Activated CD8-positive, alpha-beta memory T cell treated with anti-CD3 and anti-CD28 coated beads for 1 hour (primary cell): ENCODE measurements around the gene ANO7.
"Not testable (repeated sequence)": the region's sequence is repeated elsewhere in the genome, so short reads cannot be mapped to it uniquely, and the experiment has no call there.

Experiments
- DNase-seq, 2 donors: peaks; one replicate each; pipeline ENCODE4 v3.0.0-alpha.2; 2020; ENCODE audit warnings: low read depth in 1 of 2; ENCODE audit errors: extremely low read depth in 1 of 2

The ANO7 gene

DNA sequence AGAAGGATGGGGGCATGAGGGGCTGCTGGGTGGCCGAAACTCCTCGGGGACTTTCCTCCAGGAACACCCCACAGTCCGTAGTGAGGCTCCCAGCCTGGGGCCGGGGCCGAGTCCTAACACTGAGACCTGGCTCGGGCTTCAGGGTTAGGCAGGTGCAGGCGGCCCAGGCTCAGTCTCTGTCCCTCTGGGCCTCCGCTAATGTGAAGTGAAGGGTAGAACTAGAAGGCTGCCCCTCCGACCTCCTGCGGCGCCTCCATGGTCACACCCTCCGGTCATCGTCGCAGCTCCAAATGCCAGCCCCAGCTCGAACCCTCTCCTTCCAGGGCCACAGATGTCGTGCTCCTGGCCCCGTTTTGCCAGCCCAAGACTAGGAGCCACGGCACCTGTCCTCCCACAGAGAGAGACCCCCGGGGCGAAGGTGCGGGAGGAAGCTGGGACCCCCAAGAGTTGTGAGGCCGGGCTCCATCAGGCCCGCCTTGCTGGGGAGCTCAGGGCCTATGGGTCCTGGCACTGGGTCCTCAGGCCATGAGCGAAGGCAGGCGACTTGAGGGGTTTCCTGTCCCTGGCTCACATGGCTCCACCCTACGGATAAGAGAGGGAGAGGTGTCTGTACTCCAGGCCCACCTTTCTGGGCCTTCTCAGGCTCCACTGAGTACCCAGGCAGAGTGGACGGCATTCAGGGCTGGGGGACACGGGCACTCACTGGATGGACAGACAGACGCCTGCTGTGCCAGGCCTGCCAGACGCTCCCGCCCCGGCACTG is 797 bp downstream of the ANO7 start:
- no peak for DNase-seq

DNA sequence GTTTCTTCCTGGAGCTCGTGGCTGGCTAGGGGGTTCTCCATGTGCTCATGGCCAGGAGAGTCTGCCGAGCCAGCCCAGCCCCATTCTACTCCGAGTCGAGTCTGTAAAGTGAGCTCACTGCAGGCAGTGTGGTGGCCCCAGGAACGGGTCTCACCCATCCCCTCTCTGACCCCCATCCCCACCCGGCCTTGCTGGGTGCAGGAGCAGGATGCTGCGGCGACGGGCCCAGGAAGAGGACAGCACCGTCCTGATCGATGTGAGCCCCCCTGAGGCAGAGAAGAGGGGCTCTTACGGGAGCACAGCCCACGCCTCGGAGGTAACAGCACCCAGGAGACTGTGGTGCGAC is 1.4 kb downstream of the ANO7 start:
- DNase-seq = no peak

DNA sequence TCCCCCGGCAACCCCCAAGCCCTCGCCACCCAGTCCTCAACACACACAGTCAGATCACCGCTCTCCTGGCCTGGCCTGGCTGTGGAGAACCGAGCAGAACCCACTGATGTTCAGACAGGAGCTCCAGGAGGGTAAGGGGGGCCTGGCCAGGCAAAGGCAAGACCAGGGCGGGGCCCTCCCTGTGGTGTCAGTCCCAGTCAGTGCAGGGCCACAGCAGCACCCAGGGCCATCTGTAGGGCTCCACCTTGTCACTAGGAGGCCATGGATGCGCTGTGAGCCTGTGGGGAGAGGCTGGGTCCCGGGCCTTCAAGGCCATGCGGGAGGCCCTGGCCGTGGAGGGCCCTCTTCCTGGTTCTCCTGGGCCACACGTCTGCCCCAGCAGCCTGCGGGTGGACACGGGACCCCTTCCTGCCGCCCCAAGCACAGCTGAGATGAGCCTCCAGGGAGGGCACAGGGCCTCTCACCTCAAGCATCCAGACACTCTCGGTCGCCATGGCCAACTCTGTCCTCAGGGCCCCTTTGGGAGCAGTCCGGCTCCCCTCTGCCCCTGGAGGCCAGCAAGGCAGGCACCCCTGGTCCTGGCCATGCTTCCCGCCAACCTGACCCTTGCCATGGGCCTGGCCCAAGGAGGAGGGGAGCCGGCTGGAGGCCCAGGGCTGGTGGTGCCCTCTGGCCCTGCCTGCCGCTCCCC is 2.0 kb downstream of the ANO7 start:
- no peak for DNase-seq

DNA sequence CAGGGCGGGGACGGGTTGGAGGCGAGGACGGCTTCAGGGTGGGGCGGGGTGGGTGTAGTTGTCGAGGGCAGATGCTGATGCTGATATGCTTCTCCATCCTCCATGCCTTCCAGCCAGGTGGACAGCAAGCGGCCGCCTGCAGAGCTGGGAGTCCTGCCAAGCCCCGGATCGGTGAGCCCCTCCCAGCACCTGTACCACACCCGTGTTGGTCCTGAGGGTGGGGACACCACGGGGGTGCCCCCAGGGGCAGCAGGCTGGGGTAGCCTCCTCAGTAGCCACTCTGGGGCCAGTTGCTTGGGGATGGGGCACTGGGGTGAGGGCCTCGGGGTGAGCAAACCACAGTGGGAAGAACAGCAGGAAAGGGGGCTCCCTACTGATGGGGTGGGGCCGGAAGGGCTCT is 2.6 kb downstream of the ANO7 start:
- DNase-seq = no peak

DNA sequence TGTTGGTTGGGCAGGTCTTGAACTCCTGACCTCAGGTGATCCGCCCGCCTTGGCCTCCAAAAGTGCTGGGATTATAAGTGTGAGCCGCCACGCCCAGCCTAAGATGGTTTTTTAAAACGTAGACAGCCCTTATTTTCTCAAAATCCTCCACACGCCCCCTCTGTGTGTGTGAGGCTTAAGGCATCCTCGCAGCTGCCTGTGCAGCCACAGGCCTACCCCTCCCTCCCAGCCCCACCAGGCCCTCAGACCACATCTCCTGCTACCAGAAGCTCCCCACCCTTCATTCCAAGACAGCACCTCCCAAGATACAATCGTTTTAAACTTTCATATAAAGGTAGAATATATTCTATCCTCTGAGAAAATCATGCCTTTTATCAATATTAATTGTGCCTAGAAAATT is 4.8 kb downstream of the ANO7 start:
- DNase-seq = no peak

DNA sequence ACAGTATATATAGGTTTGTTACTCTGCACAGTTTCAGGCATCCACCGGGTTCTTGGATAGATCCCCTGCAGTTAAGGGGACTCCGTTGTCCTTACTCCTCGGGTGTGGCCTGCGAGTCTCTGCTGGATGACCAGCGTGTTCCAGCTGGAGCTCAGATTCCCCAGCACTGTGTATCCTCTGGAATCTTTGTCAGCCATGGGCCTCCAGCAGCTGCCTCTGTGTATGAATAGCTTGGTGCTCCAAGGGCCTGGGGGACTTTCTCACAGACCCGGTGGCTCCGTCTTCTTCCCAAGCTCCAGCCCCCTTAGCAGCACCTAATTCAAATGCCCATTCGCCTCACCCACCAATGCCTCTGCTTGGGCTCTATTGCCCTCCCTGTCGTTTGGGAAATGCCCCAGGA is 6.3 kb downstream of the ANO7 start:
- DNase-seq = no peak

DNA sequence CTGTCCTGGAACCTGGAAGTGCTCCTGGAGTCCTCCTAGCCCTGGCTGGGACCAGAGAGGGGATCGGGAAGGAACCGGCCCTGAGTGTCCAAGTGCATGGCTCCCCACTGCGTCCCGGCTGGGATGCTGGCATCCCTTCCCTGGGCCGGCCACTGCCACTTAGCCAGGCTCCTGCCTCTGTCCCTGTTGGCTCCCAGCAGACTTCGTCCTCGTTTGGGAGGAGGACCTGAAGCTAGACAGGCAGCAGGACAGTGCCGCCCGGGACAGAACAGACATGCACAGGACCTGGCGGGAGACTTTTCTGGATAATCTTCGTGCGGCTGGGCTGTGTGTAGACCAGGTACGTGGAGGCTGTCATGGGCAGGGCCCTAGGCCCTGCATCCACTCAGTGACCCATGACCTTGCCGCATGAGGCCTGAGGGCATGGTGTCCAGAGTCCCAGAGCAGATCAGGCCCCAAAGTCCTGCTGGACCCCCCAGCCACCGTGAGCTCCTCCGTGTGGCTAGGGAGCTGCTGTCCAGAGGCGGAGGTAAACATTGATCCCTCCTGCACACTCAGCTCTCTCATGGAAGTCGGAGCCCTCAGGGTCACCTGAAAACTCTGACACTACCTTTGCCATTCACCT is 7.1 kb downstream of the ANO7 start:
- DNase-seq = no peak

DNA sequence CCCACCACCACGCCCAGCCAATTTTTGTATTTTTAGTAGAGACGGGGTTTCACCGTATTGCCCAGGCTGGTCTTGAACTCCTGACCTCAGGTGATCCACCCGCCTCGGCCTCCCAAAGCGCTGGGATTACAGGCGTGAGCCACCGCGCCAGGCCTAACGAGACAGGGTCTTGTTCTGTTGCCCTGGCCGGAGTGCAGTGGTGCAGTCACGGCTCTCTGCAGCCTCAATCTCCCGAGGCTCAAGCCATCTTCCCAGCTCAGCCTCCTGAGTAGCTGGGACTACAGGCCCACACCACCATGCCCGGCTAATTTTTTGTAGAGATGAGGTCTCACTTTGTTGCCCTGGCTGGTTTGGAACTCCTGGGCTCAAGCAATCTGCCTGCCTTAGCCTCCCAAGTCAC is 8.8 kb downstream of the ANO7 start:
- not testable (repeated sequence) for DNase-seq

DNA sequence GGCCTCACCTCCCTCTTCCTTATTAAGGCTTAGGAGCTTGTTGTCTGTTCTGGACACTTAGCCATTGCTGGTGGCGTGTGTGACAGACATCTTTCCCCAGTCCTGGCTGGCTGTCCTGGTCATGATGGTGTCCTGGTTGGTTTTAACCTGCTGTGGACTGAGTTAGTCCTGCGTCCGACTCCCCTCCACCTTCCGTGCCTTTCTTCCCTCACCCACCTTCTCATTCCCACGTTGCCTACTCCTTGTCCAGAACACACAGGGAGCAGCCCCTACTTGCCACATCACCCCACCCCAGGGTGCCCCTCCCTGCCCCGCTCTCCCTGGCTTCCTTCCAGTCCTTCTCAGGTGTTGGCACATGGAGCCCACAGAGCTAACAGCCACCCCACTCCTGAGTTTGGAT is 9.5 kb downstream of the ANO7 start:
- DNase-seq = no peak

DNA sequence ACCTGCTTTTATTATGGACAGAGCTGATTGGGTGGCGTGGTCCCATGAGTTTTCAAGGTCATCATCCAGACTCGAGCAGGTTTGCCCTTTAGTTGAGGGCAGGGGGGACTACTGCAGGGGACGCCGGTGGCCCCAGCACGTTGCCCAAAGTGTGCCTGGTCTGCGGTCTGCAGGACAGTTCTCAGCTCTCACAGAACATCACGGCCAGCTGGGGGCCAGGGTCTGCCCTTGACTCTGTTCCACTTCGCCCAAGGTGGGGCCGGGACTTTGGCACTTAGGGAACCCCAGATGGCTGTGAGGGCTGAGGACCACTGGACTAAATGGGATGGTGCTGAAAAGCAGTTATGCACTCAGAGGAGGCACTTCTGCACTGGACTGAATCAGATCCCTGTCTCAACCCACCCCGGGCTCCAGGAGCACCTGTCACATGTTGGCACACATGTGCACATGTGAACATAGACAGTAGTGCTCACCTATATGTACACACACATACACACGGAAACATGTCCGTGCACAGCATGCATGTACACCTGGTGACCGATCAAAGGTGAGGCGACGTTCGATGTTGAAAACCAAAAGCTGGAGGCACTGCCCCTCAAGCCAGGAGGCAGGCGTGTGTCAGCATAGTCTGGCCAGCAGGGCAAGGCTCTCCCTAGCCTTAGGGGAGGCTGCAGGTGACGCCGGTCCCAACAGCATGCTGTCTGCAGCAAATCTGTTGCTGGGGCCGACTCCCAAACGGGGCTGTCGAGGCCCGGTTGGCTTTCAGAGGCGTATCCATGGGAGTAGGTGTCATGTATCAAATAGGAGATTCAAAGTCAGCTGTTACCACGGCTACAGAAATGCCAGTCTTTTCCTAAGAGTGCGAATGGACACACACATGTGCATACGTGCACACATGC is 10.2 kb downstream of the ANO7 start:
- no peak for DNase-seq

DNA sequence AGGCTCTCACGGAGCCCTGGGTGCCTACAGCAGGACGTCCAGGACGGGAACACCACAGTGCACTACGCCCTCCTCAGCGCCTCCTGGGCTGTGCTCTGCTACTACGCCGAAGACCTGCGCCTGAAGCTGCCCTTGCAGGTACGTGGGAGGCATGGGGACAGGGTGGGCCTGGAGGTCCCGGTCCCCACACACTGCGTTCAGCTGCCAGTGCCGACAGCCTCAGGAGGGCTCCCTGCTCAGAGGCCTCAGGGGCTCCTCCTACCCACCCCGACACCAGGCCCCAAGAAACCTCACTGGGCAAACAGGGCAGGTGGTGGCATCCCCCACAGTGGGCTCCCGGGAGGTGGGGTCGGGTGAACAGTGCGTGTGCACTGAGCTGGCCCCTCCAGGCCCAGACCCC is 10.8 kb downstream of the ANO7 start:
- DNase-seq = no peak

DNA sequence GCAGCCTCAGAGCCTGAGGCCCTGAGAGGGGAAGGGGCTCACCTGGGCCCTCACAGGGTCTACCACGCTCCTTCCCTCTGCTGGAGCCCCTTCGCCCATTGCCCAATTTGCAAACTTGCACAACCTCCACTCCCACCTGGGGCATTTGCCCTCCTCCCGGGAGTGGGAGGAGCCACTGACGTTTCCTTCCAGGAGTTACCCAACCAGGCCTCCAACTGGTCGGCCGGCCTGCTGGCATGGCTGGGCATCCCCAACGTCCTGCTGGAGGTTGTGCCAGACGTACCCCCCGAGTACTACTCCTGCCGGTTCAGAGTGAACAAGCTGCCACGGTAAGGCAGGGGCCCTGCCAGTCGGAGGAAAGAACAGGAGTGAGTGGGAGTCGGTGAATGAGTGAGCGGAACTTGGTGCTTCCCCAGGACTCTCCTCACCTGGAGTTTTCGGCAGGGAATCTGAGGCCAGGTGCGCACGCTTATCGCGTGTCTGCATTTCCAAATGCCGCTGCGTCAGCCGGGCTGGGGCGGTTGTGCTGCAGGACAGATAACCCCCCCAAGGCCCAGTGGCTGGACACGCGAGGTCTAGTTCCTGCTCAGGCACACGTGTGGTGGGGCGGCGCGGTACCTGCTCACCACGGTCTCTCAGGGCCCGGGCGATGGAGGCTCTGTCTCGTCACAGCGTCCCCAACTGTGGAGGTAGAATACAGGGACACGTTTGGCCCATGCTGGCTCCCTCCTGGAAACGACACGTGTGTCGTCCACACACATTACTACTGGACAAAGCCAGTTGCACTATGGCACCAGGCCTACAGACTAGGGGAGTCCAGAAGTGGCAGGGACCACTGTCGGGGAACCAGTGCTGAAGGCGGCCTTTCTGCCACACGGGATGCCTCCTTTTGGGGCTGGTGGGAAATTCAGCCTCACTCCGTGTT is 11.7 kb downstream of the ANO7 start:
- no peak for DNase-seq

DNA sequence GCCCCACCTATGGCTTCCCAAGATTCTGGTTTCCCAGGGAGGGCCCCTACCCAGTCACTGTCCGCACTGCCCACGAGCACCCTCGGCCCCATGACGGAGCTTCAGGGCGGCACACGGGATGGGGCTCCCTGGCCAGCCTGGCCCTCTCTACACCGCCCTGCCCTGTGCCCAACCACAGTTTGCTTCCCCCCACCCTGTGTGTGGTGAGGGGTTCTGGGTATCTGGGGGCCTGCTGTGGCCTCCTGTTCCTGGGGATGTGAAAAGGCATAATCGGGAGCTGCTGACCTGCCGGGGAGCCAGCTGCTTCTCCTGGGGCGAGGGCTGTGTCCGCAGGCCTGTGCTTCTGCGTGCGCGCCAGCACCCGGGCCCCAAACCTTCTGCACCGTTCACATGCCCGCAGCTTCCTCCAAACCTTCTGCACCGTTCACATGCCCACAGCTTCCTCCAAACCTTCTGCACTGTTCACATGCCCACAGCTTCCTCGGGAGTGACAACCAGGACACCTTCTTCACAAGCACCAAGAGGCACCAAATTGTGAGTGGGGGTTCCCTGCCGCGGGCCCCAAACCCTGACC is 12.4 kb downstream of the ANO7 start:
- DNase-seq = no peak

DNA sequence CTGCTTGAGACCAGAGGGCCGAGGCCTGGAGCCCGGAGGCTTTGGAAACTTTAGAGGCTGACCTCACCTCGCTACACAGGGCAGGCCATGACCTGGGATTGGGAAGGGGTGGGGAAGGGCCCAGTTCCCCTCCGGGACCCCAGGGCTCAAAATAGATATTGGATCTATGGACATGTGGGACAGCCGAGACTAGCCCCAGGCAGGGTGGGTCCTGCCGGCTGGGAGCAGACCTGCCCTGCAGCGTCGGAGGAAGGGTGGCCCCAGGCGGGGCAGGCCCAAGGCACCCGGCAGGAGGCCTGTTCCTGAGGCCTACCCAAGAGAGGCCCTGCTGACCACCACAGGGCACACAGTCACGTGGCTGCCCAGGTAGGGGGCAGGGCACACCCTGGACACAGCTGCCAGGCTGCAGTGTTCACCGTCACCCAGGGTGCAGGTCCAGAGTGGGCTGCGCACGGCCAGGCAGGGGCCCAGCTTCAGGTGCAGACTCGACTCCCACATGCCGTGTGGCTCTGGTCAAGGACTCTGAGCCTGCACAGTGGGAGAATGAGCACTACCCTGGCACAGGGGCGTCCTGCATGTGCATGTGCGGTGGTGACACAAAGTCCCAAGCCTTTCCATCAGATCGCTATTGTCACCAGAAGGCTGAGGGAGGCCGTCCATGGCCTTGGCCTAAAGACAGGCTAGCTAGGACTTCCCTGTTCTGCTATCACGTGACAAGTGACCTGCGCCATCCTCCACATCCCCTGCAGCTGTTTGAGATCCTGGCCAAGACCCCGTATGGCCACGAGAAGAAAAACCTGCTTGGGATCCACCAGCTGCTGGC is 13.2 kb downstream of the ANO7 start:
- DNase-seq = no peak

DNA sequence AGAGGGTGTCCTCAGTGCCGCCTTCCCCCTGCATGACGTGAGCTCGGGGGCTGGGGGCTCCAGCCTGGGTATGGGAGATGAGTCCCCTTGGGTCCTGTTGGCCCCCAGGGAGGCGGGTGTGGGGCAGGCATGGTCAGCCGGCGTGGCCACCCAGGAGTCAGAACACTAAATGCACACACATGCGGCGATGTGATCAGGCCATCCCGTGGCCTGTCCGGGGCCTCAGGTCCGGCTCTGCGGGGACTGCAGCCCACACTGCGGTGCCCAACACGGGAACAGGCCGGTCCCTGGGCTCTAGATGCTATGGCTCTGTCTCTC is 13.8 kb downstream of the ANO7 start:
- DNase-seq = no peak

DNA sequence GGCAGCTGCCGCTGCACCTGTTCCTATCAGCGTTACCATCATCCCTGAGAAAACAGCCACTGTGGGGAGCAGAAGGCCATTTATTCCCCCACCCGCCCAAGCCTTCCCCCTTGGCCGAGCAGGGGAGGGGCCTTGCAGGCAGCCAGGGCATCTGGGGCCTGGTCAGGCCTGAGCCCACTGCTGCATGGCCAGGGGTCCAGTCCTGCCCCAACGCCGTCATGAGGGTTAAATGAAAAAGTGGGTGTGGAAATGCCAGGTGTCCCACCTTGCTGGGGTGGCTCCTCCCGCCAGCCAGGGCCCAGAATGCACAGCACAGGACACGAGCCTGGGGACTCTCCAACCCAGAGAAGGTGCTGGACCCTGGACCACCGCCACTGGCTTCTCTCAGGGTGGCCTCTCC is 14.2 kb downstream of the ANO7 start:
- no peak for DNase-seq

DNA sequence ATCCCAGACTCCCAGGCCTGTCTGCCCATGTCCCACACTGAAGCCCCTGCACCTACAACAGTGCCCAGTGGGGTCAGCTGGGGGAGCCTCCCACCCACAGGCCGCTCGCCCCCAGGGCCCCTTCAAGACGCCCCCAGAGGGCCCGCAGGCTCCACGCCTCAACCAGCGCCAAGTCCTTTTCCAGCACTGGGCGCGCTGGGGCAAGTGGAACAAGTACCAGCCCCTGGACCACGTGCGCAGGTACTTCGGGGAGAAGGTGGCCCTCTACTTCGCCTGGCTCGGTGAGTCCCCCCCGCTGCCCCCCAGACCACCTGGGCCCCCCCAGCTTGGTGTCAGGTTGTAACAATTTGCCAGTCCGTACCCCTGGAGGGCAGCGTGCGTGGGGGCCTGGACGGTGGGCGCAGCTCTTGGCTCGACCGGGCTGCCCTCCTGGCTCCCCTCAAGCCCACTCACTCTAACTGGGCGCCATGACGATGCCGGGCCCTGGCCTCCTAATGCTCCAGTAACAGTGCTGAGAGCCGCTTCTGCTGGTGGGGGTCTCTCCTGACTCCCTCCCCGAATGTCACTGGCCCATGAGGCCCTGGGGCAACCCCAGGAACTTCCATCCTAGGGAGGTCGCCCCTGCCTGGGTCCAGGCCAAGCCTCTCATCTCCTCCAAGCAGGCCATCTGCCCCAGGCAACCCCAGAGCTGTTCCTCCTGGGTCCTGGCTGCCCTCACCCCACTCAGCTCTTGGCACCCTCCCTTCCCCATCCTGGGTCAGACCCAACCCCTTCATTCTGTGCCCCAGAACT is 14.9 kb downstream of the ANO7 start:
- DNase-seq = no peak

DNA sequence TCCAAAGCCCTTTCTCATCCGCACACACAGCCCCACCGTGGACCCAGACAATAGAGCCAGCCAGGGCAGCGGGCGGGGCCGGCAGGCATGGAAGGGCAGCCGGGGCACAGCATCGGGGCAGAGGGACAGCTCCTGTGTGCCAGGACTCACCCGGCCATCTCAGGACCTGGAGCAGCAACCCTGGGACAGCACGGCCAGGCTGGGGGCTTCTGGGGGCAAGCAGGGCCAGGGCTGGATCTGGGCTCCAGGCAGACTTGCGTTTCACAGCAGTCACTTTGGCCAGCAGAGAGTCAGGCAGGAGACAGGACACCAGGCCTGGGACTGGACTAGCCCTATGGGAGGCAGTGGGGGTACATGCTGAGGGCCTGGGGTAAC is 15.5 kb downstream of the ANO7 start:
- no peak for DNase-seq

DNA sequence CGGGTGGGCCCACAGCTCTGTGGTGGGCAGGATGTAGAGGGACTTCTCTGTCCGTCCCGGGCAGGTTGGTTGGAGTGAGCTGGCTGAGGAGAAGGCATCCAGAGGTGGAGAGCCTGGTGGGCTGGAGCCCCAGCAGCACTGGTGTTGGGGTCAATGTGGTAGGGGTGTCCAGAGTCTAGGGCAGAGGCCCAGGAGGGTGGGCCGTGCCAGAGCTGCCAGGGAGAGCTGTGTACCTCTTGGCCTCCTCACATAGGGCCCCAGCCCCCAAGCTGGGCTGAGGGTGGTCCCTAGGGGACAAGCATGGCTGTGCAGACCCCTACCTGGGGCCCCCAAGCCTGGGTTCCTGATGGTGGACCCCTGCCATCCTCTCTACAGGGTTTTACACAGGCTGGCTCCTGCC is 16.0 kb downstream of the ANO7 start:
- DNase-seq = no peak
